ENCODE data around the gene SPI1.
"Not testable (repeated sequence)": the region's sequence is repeated elsewhere in the genome, so short reads cannot be mapped to it uniquely, and the experiment has no call there.

Gene SPI1

DNA sequence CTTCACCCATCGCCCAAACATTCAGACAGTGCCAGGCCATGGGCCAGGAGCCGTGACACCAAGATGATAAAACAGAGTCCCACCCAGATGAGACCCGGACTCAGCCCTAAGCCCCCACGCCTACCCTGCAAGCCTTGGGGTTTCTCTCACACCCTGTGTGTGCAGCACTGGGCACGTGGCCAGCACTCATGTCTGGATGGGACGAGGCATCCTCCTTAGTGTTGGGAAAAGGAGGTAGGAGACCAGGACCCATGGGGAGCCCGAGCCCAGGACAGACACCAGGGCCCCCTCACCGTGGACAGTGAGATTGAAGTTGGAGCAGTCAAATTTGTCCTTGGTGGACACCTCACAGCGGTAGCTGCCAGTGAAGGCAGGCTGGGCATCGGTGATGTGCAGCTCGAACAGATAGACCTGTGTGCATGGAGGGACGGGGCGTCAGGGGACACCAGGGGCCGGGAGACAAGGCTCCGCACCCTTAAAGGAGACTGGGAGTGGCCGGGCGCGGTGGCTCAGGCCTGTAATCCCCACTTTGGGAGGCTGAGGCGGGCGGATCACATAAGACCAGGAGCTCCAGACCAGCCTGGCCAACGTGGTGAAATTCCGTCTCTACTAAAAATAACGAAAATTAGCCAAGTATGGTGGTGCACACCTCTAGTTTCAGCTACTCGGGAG lies 30.1 kb downstream of the SPI1 start:
- H3K4me3 ChIP-seq (ENCODE audit: low read length): no peak overlapping the region
- DNase-seq (ENCODE audit: low read depth, low spot score): no peak

DNA sequence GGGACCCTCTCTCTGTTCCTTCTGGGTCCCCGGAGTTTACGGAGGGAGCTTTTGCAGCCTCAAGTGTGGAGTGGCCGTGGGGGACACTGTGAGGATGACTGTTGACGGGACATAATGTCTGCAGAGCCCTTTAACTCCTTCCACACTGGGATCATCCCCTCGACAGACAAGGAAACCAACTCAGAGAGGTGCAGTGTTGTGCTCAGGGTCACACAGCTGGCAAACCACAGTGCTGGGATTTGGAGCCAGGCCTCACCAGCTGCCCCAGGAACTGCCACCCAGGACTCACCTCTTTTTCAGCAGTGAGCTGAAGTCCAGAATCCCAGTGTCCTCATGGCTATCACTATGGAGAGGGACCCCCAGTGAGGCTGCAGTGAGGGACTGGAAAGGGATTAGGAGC lies 31.2 kb downstream of the SPI1 start:
- H3K4me3 ChIP-seq (ENCODE audit: low read length): no peak overlapping the region
- no peak for DNase-seq (ENCODE audit: low read depth, low spot score)

DNA sequence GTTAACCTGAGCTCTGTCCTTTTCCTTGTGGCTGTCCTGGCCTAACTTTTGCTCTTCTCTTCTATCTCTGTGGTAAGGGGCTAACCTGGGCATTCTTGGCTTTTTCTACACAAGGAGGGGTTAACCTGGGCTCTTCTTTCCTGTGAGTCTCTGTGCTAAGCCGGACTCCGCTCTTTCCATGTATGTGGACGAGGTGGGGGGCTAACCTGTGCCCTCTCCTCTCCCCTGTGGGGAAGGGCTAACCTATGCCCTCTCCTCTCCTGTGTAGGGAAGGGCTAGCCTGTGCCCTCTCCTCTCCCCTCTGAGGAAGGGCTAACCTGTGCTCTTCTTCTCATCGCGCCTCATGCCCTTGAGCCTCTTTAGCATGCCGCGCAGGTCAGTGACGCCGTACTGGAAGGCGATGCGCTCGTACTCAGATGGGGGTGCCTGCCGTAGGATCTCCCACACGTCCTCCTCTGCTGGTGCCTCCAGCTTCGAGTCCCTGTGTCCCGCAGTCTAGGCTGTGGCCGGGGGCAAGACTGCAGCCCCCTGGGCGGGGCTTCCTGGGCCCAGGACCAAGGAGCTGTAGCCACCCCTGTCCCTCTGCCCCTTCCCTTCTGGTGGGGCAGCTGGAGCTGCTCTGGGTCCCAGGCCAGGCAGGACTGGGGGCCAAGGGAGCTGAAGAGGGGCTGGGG lies 32.3 kb downstream of the SPI1 start:
- H3K4me3 ChIP-seq (ENCODE audit: low read length): no peak overlapping the region
- no peak for DNase-seq (ENCODE audit: low read depth, low spot score)

DNA sequence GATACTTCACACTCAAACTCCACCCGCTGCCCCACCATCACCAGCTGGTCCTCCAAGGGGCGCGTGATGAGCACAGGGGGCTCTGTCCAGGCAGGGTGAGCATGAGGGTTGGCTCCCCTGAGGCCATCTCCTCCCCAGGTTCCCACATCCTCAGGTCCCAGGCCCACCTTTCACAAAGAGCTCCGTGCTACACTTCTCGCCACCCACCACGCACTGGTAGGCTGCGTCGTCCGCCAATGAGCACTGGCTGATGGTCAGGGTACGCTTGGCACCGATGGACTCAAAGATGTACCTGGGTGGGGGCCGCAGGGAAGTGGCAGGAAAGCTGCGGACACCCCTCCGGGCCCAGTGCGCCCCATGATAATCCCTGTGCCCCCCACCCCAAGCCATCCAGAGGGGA lies 35.5 kb downstream of the SPI1 start:
- DNase-seq (ENCODE audit: low read depth, low spot score): no peak
- H3K4me3 ChIP-seq (ENCODE audit: low read length): no peak overlapping the region

DNA sequence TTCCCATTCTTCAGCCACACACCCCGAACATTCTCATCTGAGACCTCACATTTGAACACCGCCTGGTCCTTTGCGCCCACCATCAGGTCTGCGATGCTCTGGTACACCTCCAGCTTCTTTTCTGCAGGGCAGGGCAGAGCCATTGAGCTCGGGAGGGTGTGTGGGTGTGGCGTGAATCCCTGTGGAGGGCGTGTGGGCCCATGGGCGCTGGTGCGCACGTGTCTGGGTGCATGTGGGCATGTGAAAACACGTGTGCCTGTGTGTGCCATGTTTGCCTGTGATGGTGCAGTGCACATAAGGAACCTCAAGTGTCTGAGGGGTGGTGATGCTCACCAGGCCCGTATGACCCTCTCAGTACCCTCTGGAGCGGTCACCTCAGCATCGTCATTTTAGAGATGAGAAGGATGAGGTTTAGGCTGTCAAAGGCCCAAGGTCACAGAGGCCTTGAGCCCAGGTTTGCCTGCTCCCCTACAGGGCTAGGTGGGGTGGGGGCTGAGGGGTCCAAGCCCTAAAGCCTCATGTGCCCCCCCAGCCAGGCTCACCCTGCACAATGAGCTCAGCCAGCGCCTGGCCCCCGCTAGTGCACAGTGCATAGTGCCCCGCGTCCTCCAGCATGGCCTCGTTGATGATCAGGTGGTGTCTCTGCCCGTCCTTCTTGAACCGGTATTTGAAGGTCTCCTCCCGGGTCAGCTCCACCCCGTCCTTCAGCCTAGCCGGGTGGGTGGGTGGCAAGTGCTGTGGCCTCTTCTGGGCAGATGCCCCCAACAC lies 36.1 kb downstream of the SPI1 start:
- DNase-seq (ENCODE audit: low read depth, low spot score): no peak
- H3K4me3 ChIP-seq (ENCODE audit: low read length): no peak overlapping the region

DNA sequence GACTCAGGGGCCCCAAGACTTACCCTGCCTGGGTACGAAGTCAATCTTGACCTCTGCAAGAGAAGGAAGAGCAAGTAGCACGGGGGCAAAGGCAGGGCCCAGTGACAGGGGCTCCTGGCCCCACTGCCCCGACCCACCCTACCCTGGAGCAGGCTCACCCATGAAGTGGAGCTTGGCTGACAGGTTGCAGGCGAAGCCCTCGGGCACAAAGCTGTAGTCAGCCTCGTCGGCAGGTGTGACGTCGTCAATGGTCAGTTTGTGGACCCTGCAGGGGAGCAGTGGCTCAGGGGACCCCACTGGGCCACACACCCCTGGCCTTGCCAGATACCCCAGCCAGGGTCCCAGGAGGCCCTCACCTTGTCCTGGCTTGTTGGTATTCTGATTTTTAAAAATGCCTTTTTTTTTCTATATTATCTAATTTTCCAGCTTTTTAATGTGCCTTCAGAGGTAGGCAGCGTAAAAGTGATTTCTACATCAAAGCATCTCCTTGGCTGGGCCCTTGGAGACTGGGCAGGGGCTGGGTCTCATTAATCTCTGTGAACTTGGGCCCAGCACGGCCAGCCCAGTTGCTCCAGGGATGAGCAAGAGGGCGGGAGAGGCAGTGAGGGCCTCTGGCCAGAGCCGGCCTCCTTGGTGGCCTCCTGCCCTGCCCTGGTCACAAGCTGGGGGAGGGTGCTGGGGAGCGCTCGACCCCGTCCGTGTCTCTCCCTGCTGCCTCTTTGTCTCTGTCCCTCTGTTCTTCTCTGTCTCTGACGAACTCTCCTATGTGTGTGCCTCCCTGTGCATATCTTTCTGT lies 37.2 kb downstream of the SPI1 start:
- H3K4me3 ChIP-seq (ENCODE audit: low read length): no peak overlapping the region
- no peak for DNase-seq (ENCODE audit: low read depth, low spot score)

DNA sequence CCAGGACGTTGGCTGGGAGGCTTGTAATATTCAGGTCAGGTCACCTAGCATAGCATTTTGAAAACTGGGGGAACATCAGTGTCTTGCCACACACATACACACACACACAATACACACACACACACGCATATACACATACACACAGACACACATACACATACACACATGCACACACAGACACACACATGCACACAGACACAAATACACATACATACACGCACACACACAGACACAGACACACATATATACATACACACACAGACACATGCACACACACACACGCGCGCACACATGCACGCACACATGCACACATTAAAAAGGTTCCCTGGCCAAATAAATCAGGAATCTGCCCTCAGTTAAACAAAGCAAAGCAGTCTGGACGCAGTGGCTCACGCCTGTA lies 38.3 kb downstream of the SPI1 start:
- no peak for DNase-seq (ENCODE audit: low read depth, low spot score)

DNA sequence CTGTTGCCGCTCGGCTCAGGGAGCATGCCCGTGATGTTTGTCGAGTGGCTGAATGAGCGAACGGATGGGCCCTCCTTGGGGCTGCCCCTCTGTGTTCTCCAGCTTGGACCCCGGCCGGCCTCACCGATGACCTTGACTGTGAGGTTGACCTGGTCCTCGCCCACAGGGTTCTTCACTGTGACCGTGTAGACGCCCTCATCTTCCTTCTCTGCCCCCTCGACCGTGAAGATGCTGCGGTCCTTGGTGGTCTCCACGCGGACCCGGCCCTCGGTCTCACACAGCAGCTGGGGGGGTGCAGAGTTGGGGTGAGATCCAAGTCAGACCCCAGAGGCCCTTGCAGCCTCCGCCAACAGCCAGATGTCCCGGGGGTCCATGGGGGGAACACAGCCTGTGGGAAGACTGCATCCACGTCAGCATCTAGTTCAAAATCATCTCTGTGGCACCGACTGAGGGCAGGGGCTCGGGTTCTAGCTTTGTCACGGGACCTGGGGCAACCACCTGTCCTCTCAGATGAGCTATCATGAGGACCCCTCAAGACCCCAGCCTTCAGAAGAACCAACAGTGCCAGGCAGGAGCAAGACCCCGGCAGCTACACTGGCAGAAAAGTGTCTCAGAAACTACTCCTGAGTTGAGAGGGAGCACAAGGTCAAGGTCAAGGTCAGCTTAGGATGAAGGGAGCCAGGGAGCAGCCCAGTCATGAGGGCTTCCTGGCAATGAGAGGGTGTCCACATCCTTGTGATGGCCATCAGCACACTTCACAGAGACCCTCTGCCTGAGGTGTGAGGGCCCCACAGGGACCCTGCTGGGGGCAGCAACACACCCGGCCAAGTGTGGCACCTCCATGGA lies 39.7 kb downstream of the SPI1 start:
- DNase-seq (ENCODE audit: low read depth, low spot score): no peak
- no peak overlapping the region for H3K4me3 ChIP-seq (ENCODE audit: low read length)

More for the DNA sequence above, 38.3 kb downstream of the SPI1 start:
- no peak overlapping the region for H3K4me3 ChIP-seq (ENCODE audit: low read length)

DNA sequence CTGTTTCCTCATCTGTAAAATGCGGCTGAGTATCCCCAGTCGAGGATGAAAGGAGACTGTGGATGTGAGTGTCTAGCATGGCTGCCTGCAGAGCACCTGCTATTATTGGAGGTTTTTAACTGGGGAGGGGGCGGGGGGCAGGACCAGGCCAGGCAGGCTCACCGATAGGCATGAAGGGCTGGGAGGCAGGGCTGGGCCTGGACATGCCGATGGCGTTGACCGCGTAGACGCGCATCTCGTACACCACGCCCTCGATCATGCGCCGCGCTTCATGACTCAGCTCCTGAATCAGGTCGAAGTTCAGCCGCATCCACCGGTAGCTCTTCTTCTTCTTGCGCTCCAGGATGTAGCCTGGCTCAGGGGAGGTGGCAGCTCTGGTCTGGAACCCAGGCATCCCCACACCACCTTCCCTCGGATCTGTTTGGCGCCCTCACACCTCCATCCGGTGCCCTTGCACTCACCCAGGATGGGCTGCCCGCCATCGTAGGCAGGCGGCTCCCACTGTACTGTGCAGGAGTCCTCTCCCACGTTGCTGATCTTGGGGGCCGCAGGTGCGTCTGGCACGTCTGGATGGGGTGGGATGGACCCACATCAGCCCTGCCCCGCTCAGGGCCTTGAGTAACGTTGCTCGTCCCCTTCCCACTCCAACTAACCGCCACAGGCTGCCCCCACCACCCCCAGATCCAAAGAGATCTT lies 41.0 kb downstream of the SPI1 start:
- H3K4me3 ChIP-seq (ENCODE audit: low read length): no peak overlapping the region
- no peak for DNase-seq (ENCODE audit: low read depth, low spot score)

DNA sequence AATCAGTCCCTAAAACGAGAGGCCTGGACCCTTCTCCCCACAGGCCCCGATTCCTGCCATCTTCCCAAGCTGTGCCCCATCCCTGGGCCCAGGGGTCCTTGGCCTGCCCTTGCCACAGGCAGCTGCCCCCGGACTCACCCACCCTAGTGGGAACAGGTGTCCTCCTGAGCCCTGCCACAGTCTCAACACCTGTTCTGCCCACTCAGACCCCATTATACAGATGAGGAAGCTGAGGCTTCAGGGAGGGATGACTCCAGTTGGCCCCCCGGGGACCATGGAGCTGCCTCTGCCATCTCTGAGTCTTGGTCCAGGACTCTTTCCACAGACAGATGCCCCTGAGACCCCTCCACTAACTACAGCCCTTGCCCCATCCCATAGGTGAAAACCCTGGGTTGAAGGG lies 41.8 kb downstream of the SPI1 start:
- H3K4me3 ChIP-seq (ENCODE audit: low read length): no peak overlapping the region
- no peak for DNase-seq (ENCODE audit: low read depth, low spot score)

DNA sequence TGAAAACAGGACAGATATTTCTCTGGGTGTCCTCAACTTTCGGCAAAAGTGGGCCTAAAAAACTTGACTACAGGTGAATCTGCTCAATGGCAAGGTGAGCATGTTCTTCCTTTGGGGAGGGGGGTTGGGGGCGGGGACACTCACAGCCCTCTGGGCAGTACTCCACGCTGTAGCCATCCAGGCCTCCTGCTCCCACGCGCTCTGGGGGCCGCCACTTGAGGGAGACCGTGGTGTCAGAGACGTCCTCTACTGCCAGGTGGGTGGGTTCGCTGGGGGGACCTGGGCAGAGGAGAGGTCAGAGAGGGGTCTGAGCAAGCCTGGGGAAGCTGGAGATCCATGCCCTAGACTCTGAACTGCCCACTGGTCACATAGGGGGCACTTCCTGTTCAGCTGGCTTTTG lies 42.6 kb downstream of the SPI1 start:
- H3K4me3 ChIP-seq (ENCODE audit: low read length): no peak overlapping the region
- DNase-seq (ENCODE audit: low read depth, low spot score): no peak

DNA sequence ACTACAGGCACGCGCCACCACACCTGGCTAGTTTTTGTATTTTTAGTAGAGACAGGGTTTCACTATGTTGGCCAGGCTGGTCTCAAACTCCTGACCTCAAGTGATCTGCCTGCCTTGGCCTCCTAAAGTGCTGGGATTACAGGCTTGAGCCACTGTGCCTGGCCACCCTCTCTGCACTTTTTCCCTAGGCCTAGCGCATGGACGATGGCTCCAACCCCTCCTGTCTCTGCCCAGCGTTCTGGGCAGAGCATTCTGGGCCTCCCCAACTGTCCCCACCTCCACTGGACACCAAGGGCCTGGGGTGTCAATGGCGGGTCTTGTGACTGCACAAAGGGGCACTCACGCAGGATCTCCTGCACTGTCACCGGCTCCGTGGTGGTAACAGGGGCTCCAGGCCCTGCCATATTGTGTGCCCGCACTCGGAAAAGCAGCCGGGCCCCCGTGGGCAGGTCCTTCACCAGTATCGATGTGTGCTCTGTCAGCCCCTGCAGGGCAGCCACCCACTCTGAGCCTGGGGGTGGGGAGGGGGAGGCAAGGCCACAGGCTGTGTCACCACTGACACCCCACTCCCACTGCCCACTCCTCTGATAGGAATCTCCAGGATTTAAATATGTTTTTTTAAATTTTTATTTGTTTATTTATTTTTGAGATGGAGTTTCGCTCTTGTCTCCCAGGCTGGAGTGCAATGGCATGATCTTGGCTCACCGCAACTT lies 43.5 kb downstream of the SPI1 start:
- DNase-seq (ENCODE audit: low read depth, low spot score); H3K4me3 ChIP-seq (ENCODE audit: low read length): not testable (repeated sequence)

DNA sequence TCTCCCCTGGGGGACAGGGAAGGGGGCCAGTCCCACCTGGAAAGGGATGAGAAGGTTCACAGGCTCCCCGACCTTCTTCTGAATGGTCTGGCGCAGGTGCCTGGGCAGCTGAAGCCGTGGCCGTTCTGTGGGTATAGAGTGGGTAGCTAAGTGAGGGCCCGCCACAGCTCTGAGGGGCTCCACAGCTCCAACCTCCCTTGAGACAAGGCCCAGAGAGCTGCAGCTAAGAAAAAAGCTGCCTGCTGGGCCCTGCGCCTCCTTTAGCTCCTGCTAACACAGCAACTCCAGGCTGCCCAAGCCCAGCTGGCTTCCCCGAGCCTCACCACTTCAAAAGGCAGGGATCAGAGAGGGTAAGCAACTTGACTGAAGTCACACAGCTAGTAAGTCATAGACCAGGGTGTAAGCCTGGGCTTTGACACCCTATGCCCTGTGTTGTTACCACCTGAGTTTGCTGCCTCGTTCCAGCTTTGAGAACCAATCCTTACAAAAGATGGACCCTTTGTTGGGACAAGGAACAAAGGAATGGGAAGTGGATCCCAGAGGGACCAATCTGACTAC lies 44.4 kb downstream of the SPI1 start:
- H3K4me3 ChIP-seq (ENCODE audit: low read length): no peak overlapping the region
- DNase-seq (ENCODE audit: low read depth, low spot score): peak; percentile 54

DNA sequence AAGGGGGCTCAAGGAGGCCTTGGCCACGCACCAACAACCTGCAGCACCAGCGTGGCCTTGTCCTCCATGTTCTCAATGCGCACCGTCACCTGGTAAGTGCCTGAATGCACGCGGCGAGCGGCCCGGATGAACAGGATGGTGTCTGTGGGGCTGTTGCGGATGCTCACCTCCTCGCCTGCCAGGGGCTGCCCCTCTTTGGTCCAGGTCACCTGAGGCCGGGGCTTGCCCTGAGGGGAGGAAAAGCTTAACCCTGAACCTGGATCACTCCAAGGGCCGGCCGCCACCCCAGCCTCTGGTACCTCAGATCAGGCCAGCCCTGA lies 44.9 kb downstream of the SPI1 start:
- DNase-seq (ENCODE audit: low read depth, low spot score): no peak
- no peak overlapping the region for H3K4me3 ChIP-seq (ENCODE audit: low read length)

DNA sequence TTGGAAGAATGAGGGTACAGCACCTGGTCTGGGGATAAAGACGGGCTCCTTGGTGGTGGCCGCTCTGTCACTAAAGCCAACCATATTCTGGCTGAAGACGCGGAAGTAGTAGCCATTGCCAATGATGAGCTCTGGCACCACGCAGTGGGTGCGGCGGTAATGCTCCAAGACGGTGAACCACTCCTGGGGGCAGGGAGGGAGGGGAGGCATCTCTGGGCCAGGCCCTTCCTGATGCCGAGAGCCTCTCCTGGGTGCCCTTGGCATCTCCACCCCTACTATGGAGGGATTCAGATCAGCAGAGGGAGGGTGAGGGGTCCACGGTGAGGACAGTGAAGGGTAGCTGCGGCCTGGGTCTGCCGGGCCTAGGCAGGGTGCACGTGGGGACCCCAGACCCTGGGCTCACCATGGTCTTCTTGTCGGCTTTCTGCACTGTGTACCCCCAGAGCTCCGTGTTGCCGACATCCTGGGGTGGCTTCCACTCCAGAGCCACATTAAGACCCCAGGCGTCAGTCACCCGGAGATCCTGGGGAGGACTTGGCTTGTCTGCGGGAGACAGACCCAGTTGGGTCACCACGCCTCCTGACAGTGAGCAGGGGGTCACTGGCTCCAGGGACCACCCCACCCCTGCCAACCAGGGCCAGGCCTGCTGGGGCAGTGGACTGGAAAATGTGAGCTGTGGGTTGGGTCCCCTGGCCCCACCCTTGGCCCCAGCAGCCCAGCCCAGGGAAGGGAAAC lies 45.4 kb downstream of the SPI1 start:
- H3K4me3 ChIP-seq (ENCODE audit: low read length): no peak overlapping the region
- no peak for DNase-seq (ENCODE audit: low read depth, low spot score)

DNA sequence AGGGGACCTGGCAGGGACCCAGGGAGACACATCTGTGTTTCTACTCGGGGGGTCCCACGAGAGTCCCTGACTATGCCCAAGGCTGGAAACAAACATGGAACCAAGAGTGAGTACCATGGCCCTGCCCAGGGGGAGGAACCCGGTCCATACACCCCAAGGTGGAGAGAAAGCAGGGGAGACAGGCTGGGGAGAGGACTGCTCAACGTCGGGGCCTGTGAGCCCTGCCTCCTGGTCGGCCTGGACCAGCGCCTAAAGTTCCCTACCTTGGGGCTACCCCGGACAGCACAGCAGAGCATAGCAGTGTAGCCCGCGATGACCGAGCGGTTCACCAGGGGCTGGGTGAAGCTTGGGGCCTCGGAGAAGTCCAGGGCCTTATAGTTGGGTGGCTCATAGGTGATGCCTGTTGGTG lies 46.0 kb downstream of the SPI1 start:
- DNase-seq (ENCODE audit: low read depth, low spot score): no peak
- H3K4me3 ChIP-seq (ENCODE audit: low read length): no peak overlapping the region

Measured in Jurkat, Clone E6-1 (cell line).